GM18498 (cell line): ENCODE results near the gene SOWAHC.
"Not testable (repeated sequence)": the region's sequence is repeated elsewhere in the genome, so short reads cannot be mapped to it uniquely, and the experiment has no call there.

Experiments used
- ATAC-seq: cut with Tn5 transposase; IDR thresholded peaks from one replicate; pipeline ENCODE4 v1.9.1; 2021; ENCODE audit warnings: mild to moderate bottlenecking, moderate library complexity; ENCODE audit not compliant: unreplicated experiment

The SOWAHC gene

DNA sequence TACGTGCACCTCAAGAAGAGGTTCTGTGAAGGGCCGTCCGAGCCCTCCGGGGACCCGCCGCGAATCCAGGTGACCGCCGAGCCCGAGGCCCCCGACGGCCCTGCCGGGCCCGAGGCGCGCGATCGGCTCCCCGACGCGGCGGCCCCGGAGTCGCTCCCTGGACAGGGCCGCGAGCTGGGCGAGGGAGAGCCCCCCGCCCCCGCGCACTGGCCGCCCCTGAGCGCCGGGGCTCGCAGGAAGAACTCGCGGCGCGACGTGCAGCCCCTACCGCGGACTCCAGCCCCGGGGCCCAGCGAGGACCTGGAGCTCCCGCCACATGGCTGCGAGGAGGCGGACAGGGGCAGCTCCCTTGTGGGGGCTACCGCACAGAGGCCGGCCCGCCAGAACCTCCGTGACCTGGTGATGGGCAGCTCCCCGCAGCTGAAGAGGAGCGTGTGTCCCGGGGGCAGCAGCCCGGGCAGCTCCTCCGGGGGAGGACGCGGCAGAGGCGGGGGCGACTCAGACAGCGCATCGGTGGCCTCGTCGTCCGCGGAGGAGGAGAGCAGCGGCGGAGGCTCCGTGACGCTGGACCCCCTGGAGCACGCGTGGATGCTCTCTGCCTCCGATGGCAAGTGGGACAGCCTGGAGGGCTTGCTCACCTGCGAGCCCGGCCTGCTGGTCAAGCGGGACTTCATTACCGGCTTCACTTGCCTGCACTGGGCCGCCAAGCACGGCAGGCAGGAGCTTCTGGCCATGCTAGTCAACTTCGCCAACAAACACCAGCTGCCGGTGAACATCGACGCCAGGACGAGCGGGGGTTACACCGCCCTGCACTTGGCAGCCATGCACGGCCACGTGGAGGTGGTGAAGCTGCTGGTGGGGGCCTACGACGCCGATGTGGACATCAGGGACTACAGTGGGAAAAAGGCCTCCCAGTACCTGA, 812 bp downstream of the SOWAHC start:
- ATAC-seq: no peak

DNA sequence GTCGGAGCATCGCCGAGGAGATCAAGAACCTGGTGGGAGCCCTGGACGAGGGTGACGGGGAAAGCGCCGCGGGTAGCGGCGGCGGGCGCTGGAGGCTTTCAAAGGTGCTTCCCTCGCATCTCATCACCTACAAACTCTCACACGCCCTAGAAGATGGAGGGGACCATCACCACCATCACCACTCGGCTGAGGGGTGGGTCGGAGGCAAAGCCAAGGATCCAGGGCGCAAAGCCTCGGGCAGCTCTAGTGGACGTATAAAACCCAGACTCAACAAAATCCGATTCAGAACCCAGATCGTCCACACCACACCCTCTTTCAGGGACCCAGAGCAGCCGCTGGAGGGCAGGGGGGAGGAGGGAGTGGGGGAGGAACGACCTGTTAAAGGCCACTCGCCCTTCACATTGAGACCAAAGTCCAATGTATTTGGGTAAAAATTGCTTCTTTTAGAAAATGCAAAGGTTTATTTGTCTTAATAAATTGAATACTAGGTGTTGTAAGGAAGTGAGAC, 1.5 kb downstream of the SOWAHC start:
- no peak for ATAC-seq

DNA sequence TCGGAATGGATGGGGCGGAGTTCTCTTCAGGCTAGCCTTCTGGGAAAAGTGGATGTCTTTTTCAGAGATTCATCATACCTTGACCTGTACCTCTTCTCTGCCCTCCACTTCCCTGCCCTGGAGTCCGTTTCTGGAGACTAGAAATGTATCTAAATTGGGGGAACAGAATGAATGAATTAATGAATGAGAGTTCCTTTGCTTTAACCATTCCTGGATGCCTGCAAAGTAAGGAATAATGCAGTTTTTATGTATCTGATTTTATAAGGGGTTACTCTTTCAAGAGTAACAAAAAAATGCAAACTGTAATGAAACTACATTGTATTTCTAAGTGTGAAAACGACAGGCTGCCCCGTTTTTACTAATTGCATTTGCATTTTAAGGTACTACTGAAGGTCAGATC, 2.0 kb downstream of the SOWAHC start:
- ATAC-seq: no peak

DNA sequence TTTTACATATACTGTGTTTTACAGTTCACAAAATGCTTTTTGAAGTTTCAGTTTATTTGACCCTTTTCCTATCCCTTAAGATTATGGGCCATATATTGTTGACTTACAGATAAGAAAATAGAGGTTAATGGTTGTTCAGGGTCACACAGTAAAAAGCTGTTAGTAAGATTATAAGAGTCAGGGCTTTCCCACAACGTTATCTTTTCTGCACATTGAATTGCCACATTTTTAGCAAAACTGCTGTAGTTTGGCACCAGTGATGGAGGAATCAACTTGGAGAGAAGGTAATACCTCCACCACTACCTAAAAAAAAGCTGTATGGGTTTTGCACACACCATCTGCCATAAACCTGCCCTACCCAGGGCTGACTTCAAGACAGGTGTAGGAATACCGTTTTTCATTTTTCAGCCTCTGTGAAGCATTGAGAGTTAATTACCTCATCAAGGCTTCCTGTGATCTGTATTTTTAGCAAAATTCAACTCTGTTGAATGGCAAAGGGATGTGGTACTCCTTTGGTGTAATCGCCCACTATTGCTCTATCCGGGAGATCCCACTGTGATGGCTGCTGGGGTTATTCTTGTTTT, 5.0 kb downstream of the SOWAHC start:
- no peak for ATAC-seq

DNA sequence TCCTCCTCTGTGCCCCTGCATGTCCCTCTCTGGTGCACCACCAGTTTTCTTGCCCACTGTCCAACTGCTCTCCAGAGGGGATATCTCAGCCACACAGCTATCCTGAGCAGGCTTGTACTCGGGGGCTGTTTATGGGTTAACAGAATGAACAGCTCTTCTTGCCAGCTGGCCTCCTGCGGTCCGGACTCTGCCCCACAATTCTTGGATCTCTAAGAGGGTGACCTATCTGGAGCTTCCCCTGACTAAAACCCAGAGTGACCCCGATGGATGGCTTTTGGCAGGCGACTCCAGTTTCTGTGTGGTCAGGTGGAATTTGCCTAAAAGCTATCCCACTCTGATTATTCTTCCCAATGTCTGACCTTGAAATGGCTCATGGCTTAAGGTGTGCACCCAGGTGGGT, 9.1 kb downstream of the SOWAHC start:
- no peak for ATAC-seq

DNA sequence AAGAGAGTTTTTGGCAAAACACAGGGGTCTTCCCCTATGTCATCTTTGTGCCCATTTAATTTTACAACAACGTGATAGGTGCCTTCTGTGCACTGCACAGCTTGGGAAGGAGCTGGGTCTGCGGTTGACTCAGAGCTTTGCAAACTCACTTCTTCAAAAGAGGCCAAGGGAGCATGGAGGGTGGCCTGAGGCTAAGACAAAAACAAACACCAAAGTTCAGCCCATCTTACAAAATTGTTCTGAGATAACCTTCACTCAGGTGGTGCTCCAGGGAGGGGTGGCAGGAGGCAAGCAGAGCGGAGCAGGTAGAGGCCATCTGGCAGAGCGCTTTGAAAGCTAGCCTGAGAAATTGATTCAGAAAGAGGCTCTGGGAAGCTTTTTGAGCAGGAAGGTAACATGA, 9.8 kb downstream of the SOWAHC start:
- no peak for ATAC-seq

DNA sequence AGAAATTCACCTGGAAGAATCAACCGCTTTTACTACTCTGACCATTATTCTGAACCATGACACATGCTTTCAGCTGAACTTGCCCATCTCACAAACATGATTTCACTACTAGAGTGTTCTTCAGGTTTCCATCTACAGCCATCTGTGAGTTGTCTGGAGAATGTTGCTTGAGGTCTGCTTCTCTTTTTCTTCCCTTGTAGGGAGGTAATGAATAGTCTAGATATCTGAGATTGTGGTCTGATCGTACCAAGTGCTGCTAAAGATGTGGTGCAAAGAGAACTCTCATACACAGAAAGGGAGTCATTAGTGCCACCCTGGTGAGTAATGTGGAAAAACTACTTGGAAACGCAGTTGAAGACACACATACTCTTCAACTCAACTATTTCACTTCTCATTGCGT, 10.2 kb downstream of the SOWAHC start:
- ATAC-seq: no peak

DNA sequence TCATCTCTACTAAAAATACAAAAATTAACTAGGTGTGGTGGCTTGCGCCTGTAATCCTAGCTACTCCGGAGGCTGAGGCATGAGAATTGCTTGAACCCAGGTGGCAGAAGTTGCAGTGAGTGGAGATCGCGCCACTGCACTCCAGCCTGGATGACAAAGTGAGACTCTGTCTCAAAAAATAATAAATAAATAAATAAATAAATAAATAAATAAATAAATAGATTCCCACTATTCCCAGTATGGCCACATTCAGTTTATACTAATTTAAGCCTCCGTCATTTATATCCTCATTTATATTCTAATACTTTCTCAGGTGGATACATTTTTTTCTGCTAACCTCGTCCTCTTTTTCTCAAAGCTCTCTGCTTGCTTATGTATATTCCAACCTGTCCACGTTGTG, 14.2 kb downstream of the SOWAHC start:
- not testable (repeated sequence) for ATAC-seq

DNA sequence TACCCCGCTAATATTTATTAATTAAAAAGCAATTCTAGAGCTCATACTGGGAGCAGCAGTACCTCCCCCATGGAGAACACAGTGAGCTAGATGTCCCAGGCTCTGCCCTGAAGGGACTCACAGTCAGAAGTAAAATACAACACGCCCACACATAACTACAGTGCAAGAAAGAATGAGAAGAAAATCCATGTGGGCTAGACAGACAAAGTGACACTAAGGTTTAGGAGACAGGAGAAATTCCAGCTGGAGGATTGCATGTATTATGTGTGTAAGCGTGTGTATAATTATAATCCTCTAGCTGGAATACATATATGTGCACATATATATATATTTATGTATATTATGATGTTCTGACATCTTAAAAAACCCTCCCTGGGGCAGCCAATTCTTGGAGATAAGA, 15.7 kb downstream of the SOWAHC start:
- no peak for ATAC-seq

DNA sequence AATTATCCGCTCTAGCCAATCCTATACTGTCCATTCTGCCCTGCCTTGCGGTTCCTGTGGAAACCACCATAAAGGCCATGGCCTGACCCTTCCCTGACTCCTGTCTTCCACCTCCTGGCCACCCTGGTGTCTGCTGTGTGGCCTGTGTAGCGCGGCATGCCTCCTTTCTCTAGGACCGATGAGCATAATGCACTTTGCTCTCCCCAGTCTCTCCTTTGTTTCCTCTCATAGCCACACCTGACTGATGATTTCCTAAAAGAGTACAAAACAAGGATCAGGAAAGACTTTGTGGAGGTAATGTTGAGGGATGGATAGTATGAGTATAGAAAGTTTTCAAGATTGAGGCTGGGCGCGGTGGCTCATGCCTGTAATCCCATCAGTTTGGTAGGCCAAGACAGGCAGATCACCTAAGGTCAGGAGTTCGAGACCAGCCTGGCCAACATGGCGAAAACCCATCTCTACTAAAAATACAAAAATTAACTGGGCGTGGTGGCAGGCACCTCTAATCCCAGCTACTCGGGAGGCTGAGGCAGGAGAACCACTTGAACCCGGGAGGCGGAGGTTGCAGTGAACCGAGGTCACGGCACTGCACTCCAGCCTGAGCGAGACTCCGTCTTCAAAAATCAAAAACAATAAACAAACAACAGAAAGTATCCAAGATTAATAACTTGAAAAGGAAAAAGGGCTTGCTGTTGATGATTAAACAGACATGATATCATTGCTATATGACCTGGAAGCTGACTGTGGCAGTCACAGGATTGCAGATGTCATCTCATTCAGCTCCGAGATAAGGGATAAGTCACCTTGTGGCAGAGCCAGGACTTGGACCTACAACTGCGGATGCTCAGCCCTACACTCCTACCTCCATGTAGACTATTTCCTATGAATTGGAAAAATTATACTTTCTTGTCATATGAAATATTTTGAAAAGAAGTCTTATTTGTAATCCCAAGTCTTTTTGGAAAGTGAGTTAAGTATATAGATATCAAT, 16.6 kb downstream of the SOWAHC start:
- no peak for ATAC-seq

DNA sequence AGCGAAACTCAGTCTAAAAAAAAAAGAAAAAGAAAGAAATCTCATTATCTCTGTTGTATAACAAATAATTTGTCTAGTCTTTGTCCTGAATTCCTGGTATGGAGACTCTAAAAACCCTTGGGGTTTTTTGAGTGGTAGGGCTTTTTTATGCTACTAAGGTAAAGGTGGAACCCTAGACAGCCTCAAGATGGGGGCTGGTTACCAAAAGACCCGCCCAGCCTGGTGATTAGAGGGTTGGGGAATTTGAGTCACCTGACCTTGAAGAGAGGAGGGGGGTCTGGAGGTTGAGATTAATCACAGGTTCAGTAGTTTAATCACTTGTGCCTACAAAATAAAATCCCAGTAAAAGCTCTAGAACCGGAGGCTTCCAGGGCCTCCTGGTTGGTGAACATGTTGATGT, 17.6 kb downstream of the SOWAHC start:
- no peak for ATAC-seq

DNA sequence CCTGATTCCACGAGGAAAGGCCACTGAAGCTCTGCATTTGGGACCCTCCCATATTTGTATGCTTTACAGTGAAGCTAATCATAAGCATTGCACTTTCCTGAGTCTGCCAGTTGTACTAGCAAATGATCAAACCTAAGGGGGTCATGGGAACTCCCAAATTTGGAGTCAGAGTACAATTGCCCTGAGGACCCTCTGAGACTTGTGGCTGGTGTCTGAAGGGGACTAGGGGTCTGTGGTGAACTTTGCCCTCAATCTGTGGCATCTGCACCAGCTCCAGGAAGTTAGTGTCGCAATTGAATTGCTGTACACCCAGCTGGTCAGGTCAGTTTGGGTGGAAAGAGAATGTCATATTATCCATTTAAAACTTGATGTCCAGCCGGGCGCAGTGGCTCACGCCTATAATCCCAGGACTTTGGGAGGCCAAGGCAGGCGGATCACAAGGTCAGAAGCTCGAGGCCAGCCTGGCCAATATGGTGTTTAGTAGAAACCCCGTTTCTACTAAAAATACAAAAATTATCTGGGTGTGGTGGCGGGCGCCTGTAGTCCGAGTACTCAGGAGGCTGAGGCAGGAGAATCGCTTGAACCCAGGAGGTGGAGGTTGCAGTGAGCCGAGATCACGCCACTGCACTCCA, 18.1 kb downstream of the SOWAHC start:
- no peak for ATAC-seq

DNA sequence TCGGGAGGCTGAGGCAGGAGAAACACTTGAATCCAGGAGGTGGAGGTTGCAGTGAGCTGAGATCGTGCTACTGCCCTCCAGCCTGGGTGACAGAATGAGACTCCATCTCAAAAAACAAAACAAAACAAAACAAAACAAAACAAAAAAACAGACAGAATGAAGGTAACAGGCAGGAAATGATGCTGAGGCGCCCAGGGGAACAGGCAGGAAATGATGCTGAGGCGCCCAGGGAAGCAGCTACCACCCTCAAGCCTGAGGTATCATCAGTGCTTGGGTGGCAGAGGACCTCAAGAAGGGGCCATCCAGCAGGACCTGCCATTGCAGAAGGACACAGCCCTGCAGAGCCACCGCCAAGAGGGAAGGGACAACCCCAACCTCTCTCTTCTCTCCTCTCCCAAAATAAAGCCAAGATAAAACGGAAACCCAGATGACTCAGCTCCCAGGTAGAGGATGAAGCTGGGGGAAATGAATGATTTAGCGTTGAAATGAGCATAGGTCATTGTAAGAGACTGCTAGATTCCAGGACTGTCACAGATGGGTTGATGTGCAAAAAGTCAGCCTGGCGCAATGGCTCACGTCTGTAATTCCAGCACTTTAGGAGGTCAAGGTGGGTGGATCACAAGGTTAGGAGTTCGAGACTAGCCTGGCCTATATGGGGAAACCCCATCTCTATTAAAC, 19.3 kb downstream of the SOWAHC start:
- no peak for ATAC-seq

DNA sequence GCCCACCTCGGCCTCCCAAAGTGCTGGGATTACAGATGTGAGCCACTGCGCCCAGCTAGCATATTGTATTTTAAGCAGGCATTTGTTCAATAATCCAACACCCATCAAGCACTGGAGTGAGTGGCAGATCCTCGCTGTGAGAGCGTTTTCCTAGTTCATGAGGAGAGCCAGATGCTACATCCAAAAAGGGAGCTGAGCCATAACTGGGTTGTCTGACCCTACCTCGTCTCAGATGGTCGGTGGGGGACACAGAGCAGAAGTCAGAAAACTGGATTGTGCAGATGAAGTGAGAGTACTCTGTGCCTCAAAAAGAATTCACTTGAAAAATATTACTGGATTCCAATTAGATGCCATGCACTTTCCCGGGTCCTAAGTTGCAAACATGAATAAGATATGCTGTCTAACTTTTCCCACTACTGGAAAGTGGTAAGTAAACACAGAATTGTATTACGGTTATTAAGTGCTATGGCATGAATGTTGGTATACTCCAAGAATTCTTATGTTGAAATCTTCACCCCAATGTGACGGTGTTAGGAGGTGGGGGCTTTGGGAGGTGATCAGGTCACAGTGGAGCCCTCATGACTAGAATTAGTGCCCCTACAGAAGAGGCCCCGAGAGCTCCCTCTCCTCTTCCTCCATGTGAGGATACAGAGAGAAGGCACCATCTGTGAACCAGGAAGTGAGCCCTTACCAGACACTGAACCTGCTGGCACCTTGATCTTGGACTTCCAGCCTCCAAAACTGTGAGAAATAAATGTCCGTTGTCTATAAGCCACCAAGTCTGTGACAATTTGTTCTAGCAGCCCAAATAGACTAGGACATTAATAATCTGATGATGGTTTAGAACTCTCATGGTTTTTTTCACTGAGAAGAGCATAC, 21.5 kb downstream of the SOWAHC start:
- no peak for ATAC-seq

DNA sequence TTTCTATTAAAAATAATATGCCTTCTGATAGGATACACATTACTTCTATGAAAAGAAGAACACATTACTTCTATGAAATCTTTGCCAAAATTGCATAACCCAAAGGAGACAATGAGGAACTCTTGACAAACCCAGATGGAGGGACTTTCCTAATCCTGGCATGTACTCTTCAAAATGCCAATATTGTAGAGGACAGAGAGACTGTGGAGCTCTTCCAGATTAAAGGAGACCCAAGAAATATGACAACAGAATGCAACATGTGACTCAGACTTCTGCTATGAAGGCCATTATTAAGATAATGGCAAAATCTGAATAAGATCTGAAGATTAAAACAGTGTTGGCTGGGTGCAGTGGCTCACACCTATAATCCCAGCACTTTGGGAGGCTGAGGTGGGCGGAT, 22.2 kb downstream of the SOWAHC start:
- ATAC-seq: no peak

DNA sequence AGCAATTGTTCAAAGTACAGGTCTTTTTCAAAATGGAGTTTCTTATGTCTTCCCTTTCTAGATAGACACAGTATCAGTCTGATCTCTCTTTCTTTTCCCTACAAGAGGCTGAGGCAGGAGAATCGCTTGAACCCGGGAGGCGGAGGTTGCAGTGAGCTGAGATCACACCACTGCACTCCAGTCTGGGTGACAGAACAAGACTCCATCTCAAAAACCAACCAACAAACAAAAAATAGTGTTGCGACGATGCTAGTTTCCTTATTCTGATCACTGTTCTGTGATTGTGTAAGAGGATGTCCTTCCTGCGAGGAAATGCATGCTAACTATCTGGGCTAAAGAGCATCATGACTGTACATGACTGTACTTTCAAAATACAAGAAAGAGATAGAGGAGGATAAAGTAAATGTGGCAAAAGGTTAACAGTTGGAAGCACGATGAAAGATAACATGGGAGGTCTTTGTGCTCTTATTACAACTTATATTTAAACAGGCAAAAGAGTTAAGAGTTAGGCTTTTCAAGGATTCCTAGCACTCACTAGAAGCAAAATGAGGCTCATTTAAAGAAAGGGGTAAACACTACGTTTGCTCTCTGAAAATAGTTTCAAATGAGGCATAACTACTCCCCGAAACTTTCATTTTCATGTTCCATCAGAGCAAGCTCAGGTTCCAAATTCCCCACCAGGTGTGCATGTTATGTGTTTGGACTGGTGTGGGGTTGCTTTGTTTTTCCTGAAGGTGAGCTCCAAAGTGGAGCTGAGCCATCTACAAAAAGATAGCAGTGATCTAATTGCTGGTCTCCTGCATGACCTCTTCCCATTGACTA, 23.8 kb downstream of the SOWAHC start:
- ATAC-seq: peak; percentile 87

DNA sequence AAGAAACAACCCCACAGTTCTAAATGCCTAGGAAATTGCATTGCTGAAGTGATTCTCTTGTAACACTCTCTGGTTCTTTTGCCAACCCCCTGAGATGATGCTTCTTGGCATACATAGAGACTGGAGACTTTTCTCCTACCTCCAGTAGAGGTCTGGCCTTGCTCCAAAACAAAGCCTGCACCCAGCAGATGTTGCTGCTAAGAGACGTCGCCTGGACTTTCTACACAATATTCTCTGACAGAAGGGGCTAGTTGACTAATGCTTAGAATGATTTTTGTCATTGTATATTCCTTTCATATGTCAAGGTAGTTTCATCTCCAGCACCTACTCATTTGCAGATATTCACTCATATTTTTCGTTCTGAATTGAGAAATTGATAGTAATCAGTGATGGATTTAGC, 24.6 kb downstream of the SOWAHC start:
- no peak for ATAC-seq

DNA sequence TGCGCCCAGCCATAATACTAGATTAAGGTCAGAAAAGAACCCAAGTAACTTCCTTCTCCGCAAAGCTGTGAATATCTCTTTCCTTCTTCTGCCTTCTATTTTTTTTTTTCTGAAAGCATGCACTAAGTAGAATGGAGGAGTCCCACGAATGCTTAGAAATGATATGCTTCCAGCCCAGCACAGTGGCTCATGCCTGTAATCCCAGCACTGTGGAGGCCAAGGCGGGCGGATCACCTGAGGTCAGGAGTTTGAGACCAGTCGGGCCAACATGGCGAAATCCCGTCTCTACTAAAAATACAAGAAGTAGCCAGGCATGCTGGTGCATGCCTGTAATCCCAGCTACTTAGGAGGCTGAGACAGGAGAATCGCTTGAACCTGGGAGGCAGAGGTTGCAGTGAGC, 25.8 kb downstream of the SOWAHC start:
- ATAC-seq: not testable (repeated sequence)
